Activated naive CD8-positive, alpha-beta T cell treated with anti-CD3 and anti-CD28 coated beads for 36 hours (primary cell): Measurements from ENCODE around the gene MTRF1L. TPM values are rescaled to one million over a fixed set of nuclear protein-coding genes. Genes with fewer than 3 reads are reported as not detected.
A peak's percentile ranks its signal among the peaks of the same experiment; 100 is the strongest.

ENCODE experiments used
- DNase-seq: peaks from one replicate; pipeline ENCODE4 v3.0.0; 2021
- H3K27ac Mint-ChIP-seq: one replicate; pipeline ENCODE4 v1.8.0; 2022; ENCODE audit warnings: mild to moderate bottlenecking, moderate library complexity, mixed read lengths
- H3K27me3 Mint-ChIP-seq: one replicate; pipeline ENCODE4 v1.8.0; 2022; ENCODE audit warnings: mild to moderate bottlenecking, mixed read lengths
- H3K36me3 Mint-ChIP-seq: one replicate; pipeline ENCODE4 v1.8.0; 2021; ENCODE audit warnings: mild to moderate bottlenecking, mixed read lengths
- H3K4me1 Mint-ChIP-seq: one replicate; pipeline ENCODE4 v1.8.0; 2021; ENCODE audit warnings: mixed read lengths
- H3K4me3 Mint-ChIP-seq: one replicate; pipeline ENCODE4 v1.8.0; 2022; ENCODE audit warnings: mild to moderate bottlenecking, moderate library complexity, mixed read lengths
- H3K9me3 Mint-ChIP-seq: one replicate; pipeline ENCODE4 v1.8.0; 2022; ENCODE audit warnings: mixed read lengths
- total RNA-seq, 2 experiments: library from RNA; stranded (reverse); gene quantifications; one replicate each; pipeline ENCODE4 v1.2.3, GENCODE V29; 2021

The MTRF1L gene
- total RNA-seq, 2 experiments from 2014 or later: 16.8 to 18.2 TPM

GRCh38 chr6:152984513-152984872 lies 18.0 kb downstream of the MTRF1L start:
- peaks cover 43% of the 10 kb centered on the region for H3K36me3 Mint-ChIP-seq
- peak overlapping the region; percentile 94 for H3K4me3 Mint-ChIP-seq
- no peaks in the 10 kb centered on the region for H3K9me3 Mint-ChIP-seq
- H3K27ac Mint-ChIP-seq: peak overlapping the region; percentile 99
- H3K4me1 Mint-ChIP-seq: peaks cover 24% of the 10 kb centered on the region
- no peak for DNase-seq
- peaks cover 4% of the 10 kb centered on the region for H3K27me3 Mint-ChIP-seq

DNA sequence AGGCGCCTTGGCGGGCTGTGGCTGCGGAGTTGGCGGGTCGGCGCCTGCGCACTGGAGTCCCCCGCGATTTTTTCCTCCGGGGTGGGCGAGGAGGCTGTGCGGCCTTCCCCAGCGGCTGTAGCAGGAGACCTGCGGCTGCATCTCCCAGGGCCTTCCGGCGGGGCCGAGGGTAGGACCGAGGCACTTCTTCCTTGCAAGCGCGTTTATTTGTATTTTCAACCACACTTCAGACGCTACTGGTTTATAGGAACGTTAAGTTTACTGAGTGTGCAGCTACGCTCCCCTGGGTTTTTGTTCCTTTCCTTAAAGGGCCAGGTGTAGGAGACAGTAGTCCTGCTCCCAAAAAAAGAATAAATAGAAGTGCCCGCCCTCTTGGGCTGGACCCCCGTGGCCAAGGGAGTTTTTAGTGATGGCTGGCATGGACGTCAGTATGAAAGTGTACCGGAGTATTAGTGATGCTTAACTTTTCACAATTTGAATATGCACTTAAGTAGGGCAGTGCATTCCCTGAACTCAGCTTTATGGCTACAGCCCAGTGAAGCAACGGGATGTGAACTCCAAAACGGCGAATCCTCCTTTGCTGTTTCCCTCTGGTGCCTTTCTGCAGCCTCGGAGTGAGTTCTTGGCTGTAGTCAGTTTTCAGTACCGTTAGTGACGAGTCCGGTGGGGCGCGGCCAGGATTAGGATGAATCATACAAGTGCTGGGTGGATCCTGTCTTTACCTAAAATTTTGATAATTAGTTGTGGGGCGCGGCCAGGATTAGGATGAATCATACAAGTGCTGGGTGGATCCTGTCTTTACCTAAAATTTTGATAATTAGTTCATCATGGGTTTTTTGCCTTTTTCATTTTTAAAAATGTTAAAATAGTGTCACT lies 18.6 kb downstream of the MTRF1L start:
- peaks cover 48% of the 10 kb centered on the region for H3K36me3 Mint-ChIP-seq
- peak overlapping the region; percentile 99 for H3K27ac Mint-ChIP-seq
- H3K4me1 Mint-ChIP-seq: peaks cover 27% of the 10 kb centered on the region
- DNase-seq: peak; percentile 96
- H3K27me3 Mint-ChIP-seq: peaks cover 4% of the 10 kb centered on the region
- H3K4me3 Mint-ChIP-seq: peak overlapping the region; percentile 94
- H3K9me3 Mint-ChIP-seq: no peaks in the 10 kb centered on the region

GRCh38 chr6:152982904-152983636 lies 19.4 kb downstream of the MTRF1L start, which contains the start of gene FBXO5:
FBXO5 (minus strand) TSS chr6:152983041; CDS start chr6:152982959, 82 bp downstream.
- Mint-ChIP-seq H3K27me3 (peaks cover 4% of the 10 kb centered on the region), H3K27ac (peak within 1 kb of the TSS; percentile 99), H3K36me3 (peaks cover 53% of the 10 kb centered on the region), H3K4me1 (peaks cover 29% of the 10 kb centered on the region), H3K9me3 (no peaks in the 10 kb centered on the region), H3K4me3 (peak within 1 kb of the TSS; percentile 94)
- peak; percentile 98 for DNase-seq

GRCh38 chr6:152981989-152982903 lies 20.3 kb downstream of the MTRF1L start:
- Mint-ChIP-seq H3K27me3 (peaks cover 4% of the 10 kb centered on the region), H3K36me3 (peaks cover 55% of the 10 kb centered on the region), H3K4me1 (peaks cover 29% of the 10 kb centered on the region)

GRCh38 chr6:152981219-152981618 lies 21.3 kb downstream of the MTRF1L start:
- Mint-ChIP-seq H3K4me1 (peaks cover 34% of the 10 kb centered on the region), H3K27me3 (peaks cover 4% of the 10 kb centered on the region), H3K36me3 (peaks cover 56% of the 10 kb centered on the region), H3K27ac (no peak overlapping the region), H3K9me3 (no peaks in the 10 kb centered on the region), H3K4me3 (peak overlapping the region; percentile 88)
- no peak for DNase-seq

More at GRCh38 chr6:152981989-152982903, 20.3 kb downstream of the MTRF1L start:
- no peaks in the 10 kb centered on the region for H3K9me3 Mint-ChIP-seq
- peak overlapping the region; percentile 99 for H3K27ac Mint-ChIP-seq
- DNase-seq: peak; percentile 29
- peak overlapping the region; percentile 94 for H3K4me3 Mint-ChIP-seq

DNA sequence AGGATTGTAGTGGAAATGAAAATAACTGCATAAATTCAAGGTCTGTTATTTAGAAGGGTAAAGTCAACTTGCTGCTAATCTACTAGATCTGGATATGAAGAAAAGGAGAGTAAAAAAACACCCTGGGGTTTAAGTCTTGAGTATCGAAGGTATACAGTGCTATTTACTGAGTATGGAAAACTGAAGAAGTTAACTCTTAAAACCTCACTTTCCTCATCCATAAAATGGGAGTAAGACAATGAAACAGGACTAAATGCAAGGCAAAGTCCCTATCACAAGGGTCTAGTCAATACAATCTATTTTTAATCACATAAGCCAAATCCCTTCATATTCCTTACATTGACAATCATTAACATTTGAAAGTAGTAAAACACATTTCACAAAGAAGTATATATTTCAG lies 21.9 kb downstream of the MTRF1L start:
- no peaks in the 10 kb centered on the region for H3K9me3 Mint-ChIP-seq
- peak overlapping the region; percentile 88 for H3K4me3 Mint-ChIP-seq
- peaks cover 38% of the 10 kb centered on the region for H3K4me1 Mint-ChIP-seq
- no peak for DNase-seq
- H3K27ac Mint-ChIP-seq: no peak overlapping the region
- H3K27me3 Mint-ChIP-seq: peaks cover 4% of the 10 kb centered on the region
- H3K36me3 Mint-ChIP-seq: peaks cover 58% of the 10 kb centered on the region

DNA sequence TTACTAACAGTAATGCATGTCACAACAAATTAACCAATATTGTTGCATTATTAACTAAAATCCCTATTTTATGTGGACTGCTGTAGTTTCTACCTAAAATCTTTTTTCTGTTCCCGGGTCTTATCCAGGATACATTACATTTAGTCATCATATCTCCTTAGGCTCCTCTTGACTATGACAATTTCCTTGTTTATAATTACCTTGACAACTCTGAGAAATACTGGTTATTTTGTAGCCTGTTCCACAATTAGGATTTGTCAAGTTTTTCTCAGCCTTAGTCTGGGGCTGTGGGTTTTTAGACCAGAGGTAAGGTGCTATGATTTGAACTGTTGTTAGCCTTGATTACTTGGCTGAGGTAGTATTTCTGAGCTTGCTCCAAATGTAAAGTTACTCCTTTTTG lies 23.4 kb downstream of the MTRF1L start:
- DNase-seq: no peak
- Mint-ChIP-seq H3K9me3 (peaks cover 3% of the 10 kb centered on the region), H3K27ac (no peak overlapping the region), H3K4me1 (peaks cover 36% of the 10 kb centered on the region), H3K27me3 (peaks cover 4% of the 10 kb centered on the region), H3K36me3 (peaks cover 64% of the 10 kb centered on the region), H3K4me3 (no peak overlapping the region)

DNA sequence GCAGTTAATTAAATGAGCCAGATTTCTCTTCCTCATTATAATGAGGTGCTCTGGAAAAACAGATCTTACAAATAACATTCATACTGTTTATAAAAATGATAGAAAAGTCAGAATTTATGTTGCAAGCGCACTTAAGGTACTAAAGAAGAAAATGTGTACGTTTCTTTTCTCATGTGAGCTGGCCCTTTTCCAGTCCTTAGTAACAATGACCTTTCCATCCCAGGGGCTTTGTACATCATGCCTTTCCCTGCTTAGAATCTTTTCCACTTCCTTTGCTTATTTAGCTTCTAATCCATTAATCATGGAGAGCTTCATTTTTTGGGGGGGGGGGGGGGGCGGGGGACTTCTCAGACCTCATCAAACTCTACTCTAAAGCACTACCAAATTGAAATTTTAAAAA lies 24.5 kb downstream of the MTRF1L start:
- peaks cover 39% of the 10 kb centered on the region for H3K4me1 Mint-ChIP-seq
- H3K9me3 Mint-ChIP-seq: peaks cover 4% of the 10 kb centered on the region
- no peak overlapping the region for H3K4me3 Mint-ChIP-seq
- H3K27ac Mint-ChIP-seq: no peak overlapping the region
- DNase-seq: no peak
- H3K36me3 Mint-ChIP-seq: peaks cover 72% of the 10 kb centered on the region
- H3K27me3 Mint-ChIP-seq: no peaks in the 10 kb centered on the region

DNA sequence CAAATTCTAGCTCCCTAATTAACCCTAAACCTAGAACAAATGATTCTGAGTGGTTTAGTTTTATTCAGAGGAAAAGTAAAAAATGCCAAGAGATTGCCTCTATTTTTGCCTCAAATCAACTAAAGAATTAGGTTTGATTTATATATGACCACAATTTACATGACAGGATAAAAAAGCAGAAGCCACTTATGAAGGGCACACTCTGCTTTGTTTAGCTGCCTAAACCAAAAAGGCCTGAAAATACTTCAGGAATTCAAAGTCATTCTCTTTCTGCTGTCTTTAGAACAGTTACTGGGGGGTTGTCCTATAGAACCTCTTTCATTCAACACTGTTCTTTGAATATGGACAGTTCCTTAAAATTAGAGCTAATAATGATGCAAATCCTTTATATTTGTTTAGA lies 25.0 kb downstream of the MTRF1L start:
- no peaks in the 10 kb centered on the region for H3K27me3 Mint-ChIP-seq
- H3K4me1 Mint-ChIP-seq: peaks cover 39% of the 10 kb centered on the region
- no peak overlapping the region for H3K4me3 Mint-ChIP-seq
- H3K36me3 Mint-ChIP-seq: peaks cover 77% of the 10 kb centered on the region
- peaks cover 4% of the 10 kb centered on the region for H3K9me3 Mint-ChIP-seq
- H3K27ac Mint-ChIP-seq: no peak overlapping the region
- no peak for DNase-seq

GRCh38 chr6:152976749-152977148 lies 25.8 kb downstream of the MTRF1L start:
- Mint-ChIP-seq H3K27ac (no peak overlapping the region), H3K36me3 (peaks cover 80% of the 10 kb centered on the region), H3K4me1 (peaks cover 39% of the 10 kb centered on the region), H3K4me3 (no peak overlapping the region), H3K9me3 (peaks cover 4% of the 10 kb centered on the region), H3K27me3 (no peaks in the 10 kb centered on the region)
- no peak for DNase-seq

GRCh38 chr6:152975204-152975915 lies 27.1 kb downstream of the MTRF1L start:
- no peaks in the 10 kb centered on the region for H3K27me3 Mint-ChIP-seq
- no peak for DNase-seq
- H3K27ac Mint-ChIP-seq: no peak overlapping the region
- H3K9me3 Mint-ChIP-seq: peaks cover 6% of the 10 kb centered on the region
- peaks cover 32% of the 10 kb centered on the region for H3K4me1 Mint-ChIP-seq
- peak overlapping the region; percentile 14 for H3K4me3 Mint-ChIP-seq
- H3K36me3 Mint-ChIP-seq: peaks cover 78% of the 10 kb centered on the region

GRCh38 chr6:152973916-152974315 lies 28.6 kb downstream of the MTRF1L start:
- Mint-ChIP-seq H3K36me3 (peaks cover 81% of the 10 kb centered on the region), H3K27ac (no peak overlapping the region), H3K4me1 (peaks cover 23% of the 10 kb centered on the region), H3K9me3 (peaks cover 12% of the 10 kb centered on the region), H3K4me3 (no peak overlapping the region), H3K27me3 (no peaks in the 10 kb centered on the region)
- DNase-seq: no peak

GRCh38 chr6:152969688-152970418 lies 32.7 kb downstream of the MTRF1L start:
- Mint-ChIP-seq H3K27ac (no peak overlapping the region), H3K27me3 (no peaks in the 10 kb centered on the region), H3K36me3 (peaks cover 54% of the 10 kb centered on the region), H3K9me3 (peaks cover 31% of the 10 kb centered on the region), H3K4me1 (peaks cover 6% of the 10 kb centered on the region), H3K4me3 (no peak overlapping the region)
- DNase-seq: no peak
